GM12874 (cell line): ENCODE measurements around the gene SMAD1.

Source experiments
- TF ChIP-seq, protein P1 (sequence below): IDR thresholded peaks from 2 replicates; pipeline ENCODE4 v1.5.1; 2011; ENCODE audit warnings: low read depth, mild to moderate bottlenecking, control low read depth, low read length, moderate library complexity; ENCODE audit not compliant: insufficient read depth

The SMAD1 gene

DNA sequence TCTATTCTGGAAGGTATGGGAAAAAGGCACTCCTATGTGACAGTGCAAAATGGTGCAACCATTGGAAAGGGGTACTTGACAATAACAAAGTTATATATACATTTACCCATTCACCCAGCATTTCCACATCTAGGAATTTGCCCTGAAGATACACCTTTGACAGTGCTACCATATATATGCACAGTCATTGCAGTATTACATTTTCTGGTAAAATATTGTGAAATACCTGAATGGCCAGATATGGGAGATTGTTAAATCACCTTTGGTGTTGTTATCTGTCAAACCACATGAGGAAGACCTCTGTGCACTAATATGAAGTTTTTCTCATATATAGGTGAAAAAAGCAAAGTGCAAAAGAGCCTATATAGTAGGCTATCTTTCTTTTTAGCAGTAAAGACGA lies 53.5 kb downstream of the SMAD1 start:
- TF ChIP-seq, protein P1, sequence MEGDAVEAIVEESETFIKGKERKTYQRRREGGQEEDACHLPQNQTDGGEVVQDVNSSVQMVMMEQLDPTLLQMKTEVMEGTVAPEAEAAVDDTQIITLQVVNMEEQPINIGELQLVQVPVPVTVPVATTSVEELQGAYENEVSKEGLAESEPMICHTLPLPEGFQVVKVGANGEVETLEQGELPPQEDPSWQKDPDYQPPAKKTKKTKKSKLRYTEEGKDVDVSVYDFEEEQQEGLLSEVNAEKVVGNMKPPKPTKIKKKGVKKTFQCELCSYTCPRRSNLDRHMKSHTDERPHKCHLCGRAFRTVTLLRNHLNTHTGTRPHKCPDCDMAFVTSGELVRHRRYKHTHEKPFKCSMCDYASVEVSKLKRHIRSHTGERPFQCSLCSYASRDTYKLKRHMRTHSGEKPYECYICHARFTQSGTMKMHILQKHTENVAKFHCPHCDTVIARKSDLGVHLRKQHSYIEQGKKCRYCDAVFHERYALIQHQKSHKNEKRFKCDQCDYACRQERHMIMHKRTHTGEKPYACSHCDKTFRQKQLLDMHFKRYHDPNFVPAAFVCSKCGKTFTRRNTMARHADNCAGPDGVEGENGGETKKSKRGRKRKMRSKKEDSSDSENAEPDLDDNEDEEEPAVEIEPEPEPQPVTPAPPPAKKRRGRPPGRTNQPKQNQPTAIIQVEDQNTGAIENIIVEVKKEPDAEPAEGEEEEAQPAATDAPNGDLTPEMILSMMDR: no peak

DNA sequence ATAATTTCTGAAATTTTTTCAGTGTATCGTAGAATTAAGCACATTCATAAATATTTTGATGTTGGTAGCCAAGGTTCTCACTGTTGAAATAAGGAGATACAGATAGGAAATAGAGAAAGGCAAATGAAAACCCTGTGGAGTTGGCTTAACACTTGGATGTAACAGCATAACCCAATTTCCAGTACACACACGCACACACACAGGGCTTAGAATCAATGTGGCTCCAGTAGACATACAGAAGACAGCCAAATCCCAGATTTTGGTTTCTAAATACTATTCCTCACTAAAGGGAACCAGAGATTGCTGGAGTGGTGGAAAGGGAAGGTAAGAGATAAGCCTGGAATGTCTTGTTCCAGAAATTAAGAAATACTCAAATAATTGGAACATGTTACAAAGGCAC lies 54.4 kb downstream of the SMAD1 start:
- TF ChIP-seq, protein P1: no peak

DNA sequence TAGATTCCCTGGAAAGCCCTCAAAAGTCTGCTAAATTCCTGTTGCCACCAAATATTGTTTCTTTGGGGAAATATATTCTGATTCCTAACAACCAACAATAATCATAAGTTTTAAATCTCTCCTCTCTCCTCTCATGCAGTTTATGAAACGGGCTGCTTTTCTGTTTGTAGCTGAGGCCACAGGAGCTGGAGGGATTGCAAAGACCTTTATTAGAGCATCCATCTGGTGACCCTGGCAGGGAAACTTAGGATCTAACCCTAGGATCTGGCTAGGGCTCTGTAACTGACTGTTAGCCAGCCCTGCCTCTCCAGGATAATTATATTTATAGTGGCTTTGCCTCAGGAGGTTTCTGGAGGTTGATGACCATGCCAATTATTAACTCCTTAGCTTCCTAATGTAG lies 56.9 kb downstream of the SMAD1 start:
- TF ChIP-seq, protein P1: no peak

DNA sequence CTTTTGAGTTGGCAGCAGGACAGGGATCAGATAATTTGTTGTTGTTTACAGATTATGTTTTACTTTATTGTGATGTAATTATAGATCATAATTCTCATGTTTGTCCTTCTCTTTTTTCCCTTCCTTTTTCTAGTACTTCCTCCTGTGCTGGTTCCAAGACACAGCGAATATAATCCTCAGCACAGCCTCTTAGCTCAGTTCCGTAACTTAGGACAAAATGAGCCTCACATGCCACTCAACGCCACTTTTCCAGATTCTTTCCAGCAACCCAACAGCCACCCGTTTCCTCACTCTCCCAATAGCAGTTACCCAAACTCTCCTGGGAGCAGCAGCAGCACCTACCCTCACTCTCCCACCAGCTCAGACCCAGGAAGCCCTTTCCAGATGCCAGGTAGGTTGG lies 58.0 kb downstream of the SMAD1 start:
- TF ChIP-seq, protein P1: no peak

DNA sequence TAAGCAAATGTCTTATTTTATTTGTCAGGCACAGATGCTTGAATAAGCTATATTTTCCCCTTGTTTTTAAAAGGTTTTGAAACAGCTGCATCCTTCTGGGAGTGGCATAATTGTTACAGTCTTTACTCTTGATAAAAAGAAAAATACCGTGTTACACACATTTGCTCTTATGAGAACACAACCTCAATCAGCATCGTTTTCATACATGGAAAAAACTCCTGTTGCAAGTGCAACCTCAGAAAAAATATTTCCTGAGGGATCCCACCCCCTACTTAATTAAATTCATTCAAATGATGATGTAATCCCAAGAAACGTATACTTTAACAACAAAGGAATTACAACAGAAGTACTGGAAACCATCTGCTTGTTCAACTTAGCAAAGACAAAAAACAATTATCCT lies 58.6 kb downstream of the SMAD1 start:
- TF ChIP-seq, protein P1: no peak

DNA sequence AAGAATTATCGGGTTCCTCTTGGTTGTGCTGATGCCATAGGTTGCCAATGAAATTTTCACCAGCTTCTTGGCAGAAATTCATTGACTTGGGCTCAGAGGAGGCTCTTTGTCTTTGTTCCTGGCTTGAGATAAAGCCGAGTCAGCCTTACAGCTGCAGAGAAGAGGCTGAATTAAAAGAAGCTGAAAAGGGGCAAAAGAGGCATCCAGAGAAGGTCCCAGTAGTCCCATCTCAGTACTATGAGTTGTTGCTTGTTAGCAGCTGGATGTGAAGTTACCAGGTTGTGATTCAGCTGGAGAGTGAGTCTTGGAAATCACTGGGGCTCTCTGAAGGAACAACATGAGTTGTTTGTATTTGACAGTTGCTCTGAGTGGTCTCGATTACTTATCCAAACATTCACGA lies 59.7 kb downstream of the SMAD1 start:
- TF ChIP-seq, protein P1: no peak

DNA sequence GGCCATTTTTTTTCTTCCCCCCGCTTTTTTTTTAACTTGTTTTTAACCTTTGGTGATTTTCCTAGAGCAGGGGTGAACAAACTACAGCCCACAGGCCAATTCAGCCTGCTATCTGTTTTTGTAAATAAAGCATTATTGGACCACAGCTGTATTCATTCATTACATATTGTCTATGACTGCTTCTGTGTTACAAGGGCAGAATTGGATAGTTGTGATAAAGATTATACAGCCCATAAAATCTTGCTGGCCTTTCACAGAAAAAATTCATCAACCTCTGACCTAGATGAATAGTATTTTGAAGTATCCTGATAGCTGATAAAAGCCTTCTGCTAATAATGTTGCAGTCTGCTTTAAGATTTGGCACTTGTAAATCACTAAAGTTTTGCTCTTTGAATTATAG lies 63.4 kb downstream of the SMAD1 start:
- TF ChIP-seq, protein P1: no peak
